IMR-90 (cell line): ENCODE results near the gene TTC7B. TPM values are rescaled to one million over a fixed set of nuclear protein-coding genes. Genes with fewer than 3 reads are reported as not detected.

Experiments
- ATAC-seq: fragments of 200-7000 bp; cut with Tn5 transposase; 2 replicates; pipeline ENCODE4 v1.9.1; 2020; ENCODE audit warnings: low read depth, mild to moderate bottlenecking, moderate library complexity
- BruUV-seq: library from RNA; stranded (reverse); fragments of 400-500 nt; replicated peaks from 2 replicates; lab custom pipeline; 2021; lab: Mats Ljungman, UMichigan
- CTCF ChIA-PET: fragments of 300-600 bp; formaldehyde crosslinking; extraction: SDS; loops from one replicate; lab custom pipeline; 2021; ENCODE audit warnings: antibody characterized with exemption; lab: Yijun Ruan, JAX
- POLR2A ChIA-PET: fragments of 300-600 bp; sonication (Branson Sonifier 250); formaldehyde crosslinking; loops from one replicate; lab custom pipeline; 2022; ENCODE audit warnings: antibody characterized with exemption; ENCODE audit not compliant: unreplicated experiment; lab: Charles Lee
- DNase-seq: peaks from one replicate; pipeline ENCODE4 v3.0.0; 2013
- H2AFZ ChIP-seq: replicated peaks from 2 replicates; pipeline ENCODE3; 2013; ENCODE audit warnings: low read length, mild to moderate bottlenecking; ENCODE audit not compliant: poor library complexity
- H2AK5ac ChIP-seq: 2 replicates; pipeline ENCODE4 v1.6.1; 2013; ENCODE audit warnings: low read depth, low read length, inconsistent platforms
- H2AK9ac ChIP-seq: replicated peaks from 2 replicates; pipeline ENCODE3; 2013; ENCODE audit warnings: mild to moderate bottlenecking, low read depth, low read length, moderate library complexity; ENCODE audit not compliant: poor library complexity
- H2BK120ac ChIP-seq: 2 replicates; pipeline ENCODE4 v1.6.1; 2013; ENCODE audit warnings: low read depth, low read length, inconsistent platforms
- H2BK15ac ChIP-seq: 3 replicates; pipeline ENCODE4 v1.6.1; 2013; ENCODE audit warnings: low read depth, low read length, inconsistent platforms
- H2BK20ac ChIP-seq: 2 replicates; pipeline ENCODE4 v1.6.1; 2013; ENCODE audit warnings: low read depth, mild to moderate bottlenecking, inconsistent platforms, low read length, moderate library complexity
- H2BK5ac ChIP-seq: 2 replicates; pipeline ENCODE4 v1.6.1; 2013; ENCODE audit warnings: mild to moderate bottlenecking, low read depth, low read length, inconsistent platforms; ENCODE audit not compliant: poor library complexity, severe bottlenecking
- H3K14ac ChIP-seq: replicated peaks from 2 replicates; pipeline ENCODE4 v1.6.1; 2013; ENCODE audit warnings: low read depth, low read length, inconsistent platforms
- H3K18ac ChIP-seq: 2 replicates; pipeline ENCODE4 v1.6.1; 2013; ENCODE audit warnings: low read depth, low read length, control low read depth
- H3K23ac ChIP-seq: 2 replicates; pipeline ENCODE4 v1.6.1; 2013; ENCODE audit warnings: low read depth, low read length, inconsistent platforms
- H3K27ac ChIP-seq: 2 replicates; pipeline ENCODE4 v1.5.1; 2013; ENCODE audit warnings: mild to moderate bottlenecking, control low read depth, low read length; ENCODE audit not compliant: insufficient read depth
- H3K27me3 ChIP-seq: 2 replicates; pipeline ENCODE4 v1.6.1; 2013; ENCODE audit warnings: low read length; ENCODE audit not compliant: control insufficient read depth, insufficient read depth
- H3K36me3 ChIP-seq: 2 replicates; pipeline ENCODE4 v1.6.1; 2013; ENCODE audit warnings: low read length, mixed read lengths; ENCODE audit not compliant: control insufficient read depth, insufficient read depth
- H3K4ac ChIP-seq: 2 replicates; pipeline ENCODE4 v1.6.1; 2013; ENCODE audit warnings: low read depth, low read length, inconsistent platforms
- H3K4me1 ChIP-seq: 2 replicates; pipeline ENCODE4 v1.6.1; 2013; ENCODE audit warnings: low read length, mixed read lengths; ENCODE audit not compliant: control insufficient read depth, insufficient read depth
- H3K4me2 ChIP-seq: 2 replicates; pipeline ENCODE4 v1.6.1; 2013; ENCODE audit warnings: low read depth, mild to moderate bottlenecking, control low read depth, low read length, moderate library complexity
- H3K4me3 ChIP-seq: 2 replicates; pipeline ENCODE4 v1.5.1; 2013; ENCODE audit warnings: low read depth, mild to moderate bottlenecking, control low read depth, low read length, moderate library complexity; ENCODE audit not compliant: insufficient read depth
- H3K56ac ChIP-seq: 2 replicates; pipeline ENCODE4 v1.6.1; 2013; ENCODE audit warnings: low read length, inconsistent platforms; ENCODE audit not compliant: insufficient read depth; ENCODE audit errors: extremely low read depth
- H3K79me1 ChIP-seq, 2 experiments: 2 replicates each; pipeline ENCODE4 v1.6.1; 2013; ENCODE audit warnings: low read length in 2 of 2, inconsistent platforms in 1 of 2, low read depth in 1 of 2
- H3K9ac ChIP-seq: 2 replicates; pipeline ENCODE4 v1.6.1; 2013; ENCODE audit warnings: low read depth, low read length, control low read depth
- H3K9me1 ChIP-seq: 2 replicates; pipeline ENCODE4 v1.6.1; 2013; ENCODE audit warnings: low read length, inconsistent platforms; ENCODE audit not compliant: insufficient read depth
- H3K9me3 ChIP-seq: 2 replicates; pipeline ENCODE4 v1.6.1; 2013; ENCODE audit warnings: low read length; ENCODE audit not compliant: control insufficient read depth, insufficient read depth
- H4K20me1 ChIP-seq: 2 replicates; pipeline ENCODE4 v1.6.1; 2013; ENCODE audit warnings: low read length, inconsistent platforms; ENCODE audit not compliant: insufficient read depth
- H4K5ac ChIP-seq: 2 replicates; pipeline ENCODE4 v1.6.1; 2013; ENCODE audit warnings: mild to moderate bottlenecking, low read depth, low read length, control low read depth
- H4K8ac ChIP-seq, 2 experiments: 2 replicates each; pipeline ENCODE4 v1.6.1; 2013; ENCODE audit warnings: low read depth in 2 of 2, low read length in 2 of 2, control low read depth in 1 of 2, inconsistent platforms in 1 of 2
- H4K91ac ChIP-seq: 2 replicates; pipeline ENCODE4 v1.6.1; 2013; ENCODE audit warnings: low read depth, low read length, inconsistent platforms; ENCODE audit not compliant: insufficient read depth
- BHLHE40 ChIP-seq: fragments of 150-350 bp; IDR thresholded peaks from 2 replicates; pipeline ENCODE4 v1.6.1; 2016; ENCODE audit warnings: mild to moderate bottlenecking, low read depth, low read length
- CEBPB ChIP-seq: IDR thresholded peaks from 2 replicates; pipeline ENCODE4 v1.6.1; 2012; ENCODE audit warnings: low read depth, low read length, improper control_type of control experiment
- CHD1 ChIP-seq: IDR thresholded peaks from 2 replicates; pipeline ENCODE4 v1.6.1; 2012; ENCODE audit warnings: low read depth, low read length, improper control_type of control experiment
- ELK1 ChIP-seq: fragments of 150-350 bp; IDR thresholded peaks from 2 replicates; pipeline ENCODE4 v1.6.1; 2016; ENCODE audit warnings: low read depth, mild to moderate bottlenecking, low read length, moderate library complexity, borderline replicate concordance
- FOS ChIP-seq: fragments of 150-350 bp; IDR thresholded peaks from 2 replicates; pipeline ENCODE4 v1.6.1; 2016; ENCODE audit warnings: low read depth, low read length
- MAFK ChIP-seq: IDR thresholded peaks from 2 replicates; pipeline ENCODE4 v1.6.1; 2012; ENCODE audit warnings: low read depth, low read length, improper control_type of control experiment
- MAZ ChIP-seq: IDR thresholded peaks from 2 replicates; pipeline ENCODE4 v1.6.1; 2012; ENCODE audit warnings: low read depth, mild to moderate bottlenecking, low read length, improper control_type of control experiment, moderate library complexity, borderline replicate concordance
- MXI1 ChIP-seq: IDR thresholded peaks from 2 replicates; pipeline ENCODE4 v1.6.1; 2012; ENCODE audit warnings: low read depth, mild to moderate bottlenecking, low read length, moderate library complexity, borderline replicate concordance
- NFE2L2 ChIP-seq: fragments of 150-350 bp; IDR thresholded peaks from 2 replicates; pipeline ENCODE4 v1.6.1; 2016; ENCODE audit warnings: low read depth, mild to moderate bottlenecking, low read length
- RAD21 ChIP-seq: IDR thresholded peaks from 2 replicates; pipeline ENCODE4 v1.6.1; 2012; ENCODE audit warnings: low read length, improper control_type of control experiment
- RFX5 ChIP-seq: IDR thresholded peaks from 2 replicates; pipeline ENCODE4 v1.8.0; 2012; ENCODE audit warnings: low read depth, mild to moderate bottlenecking, low read length, moderate library complexity
- SMC3 ChIP-seq: fragments of 150-350 bp; IDR thresholded peaks from 2 replicates; pipeline ENCODE4 v1.6.1; 2016; ENCODE audit warnings: low read depth, mild to moderate bottlenecking, antibody characterized with exemption, low read length, moderate library complexity
- USF2 ChIP-seq: fragments of 150-350 bp; IDR thresholded peaks from 2 replicates; pipeline ENCODE4 v1.6.1; 2017; ENCODE audit warnings: mild to moderate bottlenecking, antibody characterized with exemption, low read length, low read depth
- WGBS, 2 experiments: methylation state at CpG; one replicate each; pipeline versions ENCODE4 v1.1.5 to v1.1.7; 2013; ENCODE audit warnings: missing lambda C conversion rate in 2 of 2; ENCODE audit not compliant: insufficient read length in 1 of 2; ENCODE audit errors: extremely low coverage in 2 of 2; 5-methylcytosine and 5-hydroxymethylcytosine counted together
- dilution Hi-C: fragments of 300-500 bp; cut with HindIII; formaldehyde crosslinking; loops from one replicate; pipeline ENCODE4 v1.14.3; 2018; ENCODE audit warnings: low sequenced_read_pairs; ENCODE audit not compliant: unreplicated experiment
- in situ Hi-C: fragments of 300-500 bp; cut with MboI; formaldehyde crosslinking; loops from 3 replicates; pipeline ENCODE4 v1.14.3; 2019; ENCODE audit warnings: low sequenced_read_pairs, inconsistent platforms, mixed read lengths
- intact Hi-C: fragments of 100-400 bp; cut with micrococcal nuclease; formaldehyde crosslinking; loops from 2 replicates; pipeline ENCODE4 v1.10.0; 2022
- polyA plus RNA-seq, 3 experiments: library from polyadenylated mRNA; depleted of rRNA; stranded (reverse); fragments of >200 nt; gene quantifications; 2 replicates each; pipeline ENCODE4 v1.2.3, GENCODE V29; 2012; ENCODE audit warnings: low replicate concordance in 1 of 3
- total RNA-seq: library from RNA; depleted of rRNA; stranded (reverse); fragments of >200 nt; gene quantifications from 2 replicates; pipeline ENCODE4 v1.2.3, GENCODE V29; 2012

TTC7B gene
- total and polyA plus RNA-seq, 2 of the 4 experiments (the other 2 are of a cell fraction): 18.1 to 35.3 TPM

GRCh38 chr14:90639641-90640040, 176.6 kb downstream of the TTC7B start:
- H4K8ac ChIP-seq: no peak overlapping the region
- WGBS, 2 experiments: no CpG with 5 or more reads among the region's 9 CpGs
- H3K36me3 ChIP-seq: no peaks in the 10 kb centered on the region; the same call in 1 of the 2 replicates
- no peak for ATAC-seq
- H3K23ac ChIP-seq: no peak overlapping the region
- H3K9ac ChIP-seq: no peak overlapping the region
- H3K79me1 ChIP-seq: no peaks in the 10 kb centered on the region
- no peak overlapping the region for H3K14ac ChIP-seq
- DNase-seq: no peak
- no peak overlapping the region for H2BK15ac ChIP-seq
- no peak overlapping the region for H3K56ac ChIP-seq
- intact Hi-C loops (no loop called here), in situ Hi-C loops (no loop called here), dilution Hi-C loops (no loop called here)
- H3K9me1 ChIP-seq: peaks cover 11% of the 10 kb centered on the region
- H2BK20ac ChIP-seq: no peak overlapping the region
- H3K27ac ChIP-seq: no peak overlapping the region
- H3K4ac ChIP-seq: no peak overlapping the region
- no peak for TF ChIP-seq SMC3
- no peak for TF ChIP-seq MAFK
- TF ChIP-seq FOS: no peak
- no peak for TF ChIP-seq RFX5
- TF ChIP-seq MAZ: no peak
- TF ChIP-seq MXI1: no peak
- TF ChIP-seq CHD1: no peak
- no peak for TF ChIP-seq USF2
- no peak for TF ChIP-seq BHLHE40
- TF ChIP-seq RAD21: no peak
- no peak for TF ChIP-seq CEBPB
- no peak for TF ChIP-seq ELK1
- TF ChIP-seq NFE2L2: no peak
- no peak overlapping the region for H2AFZ ChIP-seq
- no peak overlapping the region for H2AK9ac ChIP-seq
- no peak overlapping the region for H2BK5ac ChIP-seq
- no peaks in the 10 kb centered on the region for H3K27me3 ChIP-seq
- no peak overlapping the region for H2BK120ac ChIP-seq
- H3K4me1 ChIP-seq: peaks cover 9% of the 10 kb centered on the region
- H3K9me3 ChIP-seq: no peaks in the 10 kb centered on the region
- no peak overlapping the region for H4K5ac ChIP-seq
- POLR2A ChIA-PET: no interaction called here
- no peak overlapping the region for H3K4me2 ChIP-seq
- no peak overlapping the region for H3K4me3 ChIP-seq
- H3K18ac ChIP-seq: no peak overlapping the region
- H4K20me1 ChIP-seq: peaks cover 3% of the 10 kb centered on the region; the same call in 1 of the 2 replicates
- H2AK5ac ChIP-seq: no peak overlapping the region
- BruUV-seq: no TSS peak
- H4K91ac ChIP-seq: no peak overlapping the region
- CTCF ChIA-PET: interaction anchor here (0.6 kb wide), 1 partner anchor 534 kb away, joined by 3 read pairs; no protein-coding TSS in a partner anchor
